ENCODE measurements around the gene ALS2.

- TF ChIP-seq CTCF (IDR thresholded peaks at IDR 0.05; ENCODE audit: insufficient read depth, low read depth, low read length) (no peak), EZH2 (IDR thresholded peaks at IDR 0.05; ENCODE audit: insufficient read depth, low read length) (no peak)
Observed at GRCh38 chr2:201786471-201786870, 5.7 kb upstream of the ALS2 start.
